Liver (tissue), 9 donors: Measurements from ENCODE around the gene LIMS2. TPM values are rescaled to one million over a fixed set of nuclear protein-coding genes. Genes with fewer than 3 reads are reported as not detected.

Experiments used
- DNase-seq: peaks from one replicate; pipeline ENCODE4 v3.0.0-alpha.2; 2017; ENCODE audit warnings: low spot score
- H3K27ac ChIP-seq, 2 donors: one replicate each; pipeline ENCODE4 v1.7.0; 2013; ENCODE audit warnings: inconsistent platforms in 2 of 2, low read length in 2 of 2, control low read depth in 1 of 2, low read depth in 1 of 2, mild to moderate bottlenecking in 1 of 2
- H3K27me3 ChIP-seq, 4 donors: one replicate each; pipeline versions ENCODE4 v1.6.1 to v1.7.0; 2013; ENCODE audit warnings: low read length in 3 of 4, inconsistent platforms in 1 of 4, mild to moderate bottlenecking in 1 of 4, moderate library complexity in 1 of 4; ENCODE audit not compliant: control insufficient read depth in 4 of 4, insufficient read depth in 4 of 4
- H3K36me3 ChIP-seq, 4 donors: one replicate each; pipeline versions ENCODE4 v1.6.1 to v1.7.0; 2013; ENCODE audit warnings: low read length in 3 of 4, mild to moderate bottlenecking in 3 of 4, low read depth in 1 of 4, moderate library complexity in 1 of 4; ENCODE audit not compliant: control insufficient read depth in 4 of 4, insufficient read depth in 3 of 4
- H3K4me1 ChIP-seq, 4 donors: one replicate each; pipeline versions ENCODE4 v1.6.1 to v1.7.0; 2013; ENCODE audit warnings: low read length in 3 of 4, mild to moderate bottlenecking in 3 of 4, moderate library complexity in 1 of 4; ENCODE audit not compliant: control insufficient read depth in 4 of 4, insufficient read depth in 4 of 4
- H3K4me3 ChIP-seq, 3 donors: one replicate each; pipeline versions ENCODE4 v1.6.1 to v1.7.0; 2013; ENCODE audit warnings: low read length in 3 of 3, control low read depth in 1 of 3, low read depth in 1 of 3, mild to moderate bottlenecking in 1 of 3
- H3K9ac ChIP-seq, 2 donors: one replicate each; pipeline ENCODE4 v1.7.0; 2013; ENCODE audit warnings: low read length in 2 of 2, mild to moderate bottlenecking in 2 of 2, moderate library complexity in 2 of 2, control low read depth in 1 of 2, low read depth in 1 of 2
- H3K9me3 ChIP-seq, 4 donors: one replicate each; pipeline versions ENCODE4 v1.6.1 to v1.7.0; 2013; ENCODE audit warnings: low read length in 3 of 4; ENCODE audit not compliant: control insufficient read depth in 4 of 4
- FOXA2 ChIP-seq: IDR thresholded peaks from 2 replicates; pipeline ENCODE4 v1.6.1; 2016; ENCODE audit warnings: antibody characterized with exemption
- GABPA ChIP-seq, 2 donors: IDR thresholded peaks in 1 of 2; conservative IDR thresholded peaks in 1 of 2; 2 replicates each; pipeline ENCODE4 v1.6.1; 2016; ENCODE audit warnings: antibody characterized with exemption in 2 of 2, mild to moderate bottlenecking in 1 of 2, moderate library complexity in 1 of 2
- NR2F2 ChIP-seq: IDR thresholded peaks from 2 replicates; pipeline ENCODE4 v1.6.1; 2016; ENCODE audit warnings: antibody characterized with exemption
- SP1 ChIP-seq: IDR thresholded peaks from 2 replicates; pipeline ENCODE4 v1.6.1; 2018; ENCODE audit warnings: antibody characterized with exemption, mild to moderate bottlenecking
- TAF1 ChIP-seq: conservative IDR thresholded peaks from 2 replicates; pipeline ENCODE4 v1.6.1; 2016; ENCODE audit warnings: antibody characterized with exemption, mild to moderate bottlenecking
- WGBS: extraction: QIAGEN DNeasy Blood & Tissue Kit; methylation state at CpG from one replicate; pipeline ENCODE4 v1.1.7; 2013; 5-methylcytosine and 5-hydroxymethylcytosine counted together
- polyA plus RNA-seq, 2 donors: library from polyadenylated mRNA; stranded (reverse) in 1 of 2; unstranded in 1 of 2; fragments of 200-250 nt in 1 of 2; fragments of >200 nt in 1 of 2; fragmentation: Nextera tagmentation in 1 of 2; extraction: Ambion mirVana in 1 of 2; gene quantifications; one replicate each; pipeline versions ENCODE4 v1.2.1 to v1.2.3, GENCODE V29; 2013 to 2015
- total RNA-seq, 2 donors: library from RNA; depleted of rRNA; stranded (reverse); fragments of >200 nt; gene quantifications; one replicate each; pipeline ENCODE4 v1.2.3, GENCODE V29; 2014
- TF ChIP-seq, protein P1 (sequence below): IDR thresholded peaks from 2 replicates; pipeline ENCODE4 v1.6.1; 2016; ENCODE audit warnings: antibody characterized with exemption, mild to moderate bottlenecking
- TF ChIP-seq, protein P2 (sequence below): fragments of 150-350 bp; IDR thresholded peaks from 2 replicates; pipeline ENCODE4 v1.5.1; 2017; ENCODE audit warnings: improper control_type of control experiment, low read depth, low read length; ENCODE audit not compliant: missing input control
- donor health status: healthy.
- donor health status: healthy.
- donor health status: healthy.
- donor health status: healthy.
- donor health status: healthy.

LIMS2 gene
- total and polyA plus RNA-seq, 4 donors = 1.4 to 17.9 (median 16.1) TPM

DNA sequence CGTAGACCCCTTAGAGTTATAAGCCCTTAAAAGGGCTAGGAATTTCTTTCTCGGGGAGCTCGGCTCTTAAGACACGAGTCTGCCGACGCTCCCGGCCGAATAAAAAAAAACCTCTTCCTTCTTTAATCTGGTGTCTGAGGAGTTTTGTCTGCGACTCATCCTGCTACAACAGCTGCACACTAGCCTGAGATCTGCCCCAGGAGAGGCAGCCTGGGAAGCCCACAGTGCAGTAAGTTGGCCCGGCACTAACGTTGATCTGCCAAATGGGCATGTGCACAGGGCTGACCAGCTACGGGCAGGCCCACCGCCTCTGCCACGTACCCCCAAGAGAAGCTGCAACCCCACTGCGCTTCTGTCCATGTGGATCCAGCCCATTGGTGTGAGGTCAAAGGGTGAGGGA, 8.4 kb upstream of the LIMS2 start:
- Histone ChIP-seq H3K36me3 (no peaks in the 10 kb centered on the region), H3K4me3 (no peak overlapping the region), H3K27me3 (no peaks in the 10 kb centered on the region), H3K9me3 (peaks cover 0 to 2% (median 0%) of the 10 kb centered on the region in 4 donors), H3K9ac (no peak overlapping the region), H3K4me1 (peaks cover 0 to 3% (median 0%) of the 10 kb centered on the region in 4 donors), H3K27ac (no peak overlapping the region)
- DNase-seq = no peak
- 78% methylated on average over 15 of the region's 15 CpGs for WGBS
- TF ChIP-seq, protein P1, sequence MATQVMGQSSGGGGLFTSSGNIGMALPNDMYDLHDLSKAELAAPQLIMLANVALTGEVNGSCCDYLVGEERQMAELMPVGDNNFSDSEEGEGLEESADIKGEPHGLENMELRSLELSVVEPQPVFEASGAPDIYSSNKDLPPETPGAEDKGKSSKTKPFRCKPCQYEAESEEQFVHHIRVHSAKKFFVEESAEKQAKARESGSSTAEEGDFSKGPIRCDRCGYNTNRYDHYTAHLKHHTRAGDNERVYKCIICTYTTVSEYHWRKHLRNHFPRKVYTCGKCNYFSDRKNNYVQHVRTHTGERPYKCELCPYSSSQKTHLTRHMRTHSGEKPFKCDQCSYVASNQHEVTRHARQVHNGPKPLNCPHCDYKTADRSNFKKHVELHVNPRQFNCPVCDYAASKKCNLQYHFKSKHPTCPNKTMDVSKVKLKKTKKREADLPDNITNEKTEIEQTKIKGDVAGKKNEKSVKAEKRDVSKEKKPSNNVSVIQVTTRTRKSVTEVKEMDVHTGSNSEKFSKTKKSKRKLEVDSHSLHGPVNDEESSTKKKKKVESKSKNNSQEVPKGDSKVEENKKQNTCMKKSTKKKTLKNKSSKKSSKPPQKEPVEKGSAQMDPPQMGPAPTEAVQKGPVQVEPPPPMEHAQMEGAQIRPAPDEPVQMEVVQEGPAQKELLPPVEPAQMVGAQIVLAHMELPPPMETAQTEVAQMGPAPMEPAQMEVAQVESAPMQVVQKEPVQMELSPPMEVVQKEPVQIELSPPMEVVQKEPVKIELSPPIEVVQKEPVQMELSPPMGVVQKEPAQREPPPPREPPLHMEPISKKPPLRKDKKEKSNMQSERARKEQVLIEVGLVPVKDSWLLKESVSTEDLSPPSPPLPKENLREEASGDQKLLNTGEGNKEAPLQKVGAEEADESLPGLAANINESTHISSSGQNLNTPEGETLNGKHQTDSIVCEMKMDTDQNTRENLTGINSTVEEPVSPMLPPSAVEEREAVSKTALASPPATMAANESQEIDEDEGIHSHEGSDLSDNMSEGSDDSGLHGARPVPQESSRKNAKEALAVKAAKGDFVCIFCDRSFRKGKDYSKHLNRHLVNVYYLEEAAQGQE = no peak
- TF ChIP-seq FOXA2 (no peak), SP1 (no peak), NR2F2 (no peak)

DNA sequence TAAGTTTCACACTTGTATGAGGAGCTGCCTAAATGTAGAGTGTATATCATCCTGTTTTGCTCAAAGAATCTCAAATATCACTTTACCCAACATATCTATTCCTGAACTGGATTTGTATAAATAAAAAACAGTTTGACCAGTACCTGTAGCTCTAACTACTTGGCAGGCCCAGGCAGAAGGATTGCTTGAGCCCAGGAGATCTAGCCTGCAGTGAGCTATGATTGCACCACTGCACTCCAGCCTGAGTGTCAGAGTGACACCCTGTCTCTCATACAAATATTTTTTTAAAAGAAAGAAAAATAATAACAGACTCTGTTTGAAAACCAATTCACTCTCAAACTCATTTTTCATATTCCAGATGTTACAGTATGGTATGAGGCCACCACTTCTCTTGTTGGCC, 7.7 kb upstream of the LIMS2 start:
- TF ChIP-seq, protein P2, sequence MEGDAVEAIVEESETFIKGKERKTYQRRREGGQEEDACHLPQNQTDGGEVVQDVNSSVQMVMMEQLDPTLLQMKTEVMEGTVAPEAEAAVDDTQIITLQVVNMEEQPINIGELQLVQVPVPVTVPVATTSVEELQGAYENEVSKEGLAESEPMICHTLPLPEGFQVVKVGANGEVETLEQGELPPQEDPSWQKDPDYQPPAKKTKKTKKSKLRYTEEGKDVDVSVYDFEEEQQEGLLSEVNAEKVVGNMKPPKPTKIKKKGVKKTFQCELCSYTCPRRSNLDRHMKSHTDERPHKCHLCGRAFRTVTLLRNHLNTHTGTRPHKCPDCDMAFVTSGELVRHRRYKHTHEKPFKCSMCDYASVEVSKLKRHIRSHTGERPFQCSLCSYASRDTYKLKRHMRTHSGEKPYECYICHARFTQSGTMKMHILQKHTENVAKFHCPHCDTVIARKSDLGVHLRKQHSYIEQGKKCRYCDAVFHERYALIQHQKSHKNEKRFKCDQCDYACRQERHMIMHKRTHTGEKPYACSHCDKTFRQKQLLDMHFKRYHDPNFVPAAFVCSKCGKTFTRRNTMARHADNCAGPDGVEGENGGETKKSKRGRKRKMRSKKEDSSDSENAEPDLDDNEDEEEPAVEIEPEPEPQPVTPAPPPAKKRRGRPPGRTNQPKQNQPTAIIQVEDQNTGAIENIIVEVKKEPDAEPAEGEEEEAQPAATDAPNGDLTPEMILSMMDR = no peak
- no peak for TF ChIP-seq TAF1
- Histone ChIP-seq H3K9ac (no peak overlapping the region), H3K9me3 (no peaks in the 10 kb centered on the region), H3K4me3 (no peak overlapping the region), H3K27me3 (no peaks in the 10 kb centered on the region), H3K4me1 (peaks cover 0 to 3% (median 0%) of the 10 kb centered on the region in 4 donors), H3K36me3 (no peaks in the 10 kb centered on the region), H3K27ac (no peak overlapping the region)
- DNase-seq = no peak

DNA sequence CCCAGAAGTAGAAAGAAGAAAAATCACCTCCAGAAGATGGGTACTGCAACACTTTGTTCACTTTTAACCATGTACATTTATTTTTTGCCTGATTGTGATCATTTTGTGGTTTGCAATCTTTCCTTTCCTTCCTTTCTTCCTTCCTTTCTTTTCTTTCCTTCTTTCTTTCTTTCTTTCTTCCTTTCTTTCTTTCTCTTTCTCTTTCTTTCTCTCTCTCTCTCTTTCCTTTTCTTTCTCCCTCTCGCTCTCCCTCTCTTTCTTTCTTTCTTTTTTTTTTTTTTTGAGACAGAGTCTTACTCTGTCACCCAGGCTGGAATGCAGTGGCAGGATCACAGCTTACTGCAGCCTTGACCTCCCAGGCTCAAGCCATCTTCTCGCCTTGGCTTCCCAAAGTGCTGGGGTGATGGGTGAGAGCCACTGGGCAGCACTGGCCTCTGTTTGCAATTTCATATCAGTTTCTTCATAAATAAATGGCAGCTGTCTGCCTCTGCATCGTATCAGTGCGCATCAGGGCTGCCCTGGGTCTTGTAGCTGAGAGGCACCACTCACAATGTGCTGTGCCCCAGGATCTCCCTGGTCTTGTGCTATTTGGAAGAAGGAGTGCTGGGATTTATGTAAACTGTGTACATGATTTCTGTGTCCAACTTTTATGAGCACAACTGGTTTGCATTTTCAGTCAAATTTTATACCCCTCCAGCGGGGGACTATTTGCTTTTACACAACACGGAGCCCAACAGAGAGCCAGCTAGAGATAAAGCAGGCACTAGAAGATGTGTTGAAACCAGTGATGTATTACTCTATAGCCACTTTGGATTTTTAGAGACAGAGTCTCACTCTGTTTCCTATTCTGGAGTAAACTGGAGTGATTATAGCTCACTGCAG, 6.9 kb upstream of the LIMS2 start:
- H3K9ac ChIP-seq = no peak overlapping the region
- H3K27ac ChIP-seq = no peak overlapping the region
- WGBS = 92% methylated on average over 6 of the region's 6 CpGs
- DNase-seq = no peak
- H3K27me3 ChIP-seq = no peaks in the 10 kb centered on the region
- TF ChIP-seq GABPA (IDR thresholded peaks at IDR 0.05 in 1 of 2, conservative IDR thresholded peaks at IDR 0.05 in 1 of 2) = no peak
- H3K36me3 ChIP-seq = no peaks in the 10 kb centered on the region
- no peak overlapping the region for H3K4me3 ChIP-seq
- peaks cover 0 to 3% (median 0%) of the 10 kb centered on the region in 4 donors for H3K4me1 ChIP-seq
- no peaks in the 10 kb centered on the region for H3K9me3 ChIP-seq
